Coronary artery (tissue), 2 donors: ENCODE data around the gene KDM5A.

Experiments
- DNase-seq: peaks from one replicate; pipeline ENCODE4 v3.0.0-alpha.2; 2017; ENCODE audit warnings: low spot score
- H3K27ac ChIP-seq, 2 donors: fragments of 200-600 bp; sonication (generic); one replicate each; pipeline ENCODE4 v1.5.1; 2016 to 2019
- H3K4me3 ChIP-seq: fragments of 200-600 bp; sonication (generic); 2 replicates; pipeline ENCODE4 v1.5.1; 2016; ENCODE audit warnings: mild to moderate bottlenecking, moderate library complexity
- CTCF ChIP-seq: fragments of 200-600 bp; sonication (generic); IDR thresholded peaks from one replicate; pipeline ENCODE4 v1.5.1; 2019; ENCODE audit warnings: antibody characterized with exemption

The KDM5A gene

GRCh38 chr12:269191-269590, 119.9 kb downstream of the KDM5A start:
- no peak overlapping the region for H3K27ac ChIP-seq

GRCh38 chr12:268483-268840, 120.7 kb downstream of the KDM5A start:
- no peak overlapping the region for H3K27ac ChIP-seq
- H3K4me3 ChIP-seq, result no peak overlapping the region
- no peak for TF ChIP-seq CTCF
- DNase-seq, result no peak

More at GRCh38 chr12:269191-269590, 119.9 kb downstream of the KDM5A start:
- TF ChIP-seq CTCF, result no peak
- DNase-seq, result no peak
- no peak overlapping the region for H3K4me3 ChIP-seq

- H3K4me3 ChIP-seq, result no peak overlapping the region
- no peak for DNase-seq
Observed at GRCh38 chr12:267581-268482, 121.3 kb downstream of the KDM5A start.

GRCh38 chr12:265096-265495, 124.0 kb downstream of the KDM5A start:
- H3K27ac ChIP-seq, result no peak overlapping the region
- DNase-seq, result no peak
- TF ChIP-seq CTCF, result no peak
- no peak overlapping the region for H3K4me3 ChIP-seq

More at GRCh38 chr12:267581-268482, 121.3 kb downstream of the KDM5A start:
- no peak for TF ChIP-seq CTCF
- H3K27ac ChIP-seq, result no peak overlapping the region

GRCh38 chr12:264269-264668, 124.9 kb downstream of the KDM5A start:
- H3K4me3 ChIP-seq, result no peak overlapping the region

GRCh38 chr12:263574-263973, 125.5 kb downstream of the KDM5A start:
- H3K4me3 ChIP-seq, result no peak overlapping the region
- DNase-seq, result no peak
- TF ChIP-seq CTCF, result no peak

More at GRCh38 chr12:264269-264668, 124.9 kb downstream of the KDM5A start:
- no peak overlapping the region for H3K27ac ChIP-seq
- no peak for TF ChIP-seq CTCF
- DNase-seq, result no peak

GRCh38 chr12:262817-263216, 126.3 kb downstream of the KDM5A start, which contains the start of gene SLC6A13:
SLC6A13 (minus strand) TSS chr12:262836; CDS start chr12:260052, 2,784 bp downstream.
- no peak for DNase-seq
- Histone ChIP-seq H3K4me3 (no peak within 1 kb of the TSS), H3K27ac (no peak within 1 kb of the TSS)
- no peak for TF ChIP-seq CTCF

More at GRCh38 chr12:263574-263973, 125.5 kb downstream of the KDM5A start:
- no peak overlapping the region for H3K27ac ChIP-seq
